Activated naive CD4-positive, alpha-beta T cell treated with anti-CD3 and anti-CD28 coated beads, Interleukin-2, amount 50 U/mL, for 24 hours (primary cell): ENCODE measurements around the gene PDF.

Experiments used
- H3K27ac Mint-ChIP-seq: one replicate; pipeline ENCODE4 v1.8.0; 2021; ENCODE audit warnings: mild to moderate bottlenecking, mixed read lengths
- H3K27me3 Mint-ChIP-seq: one replicate; pipeline ENCODE4 v1.8.0; 2021; ENCODE audit warnings: mixed read lengths
- H3K36me3 Mint-ChIP-seq: one replicate; pipeline ENCODE4 v1.8.0; 2021; ENCODE audit warnings: mixed read lengths
- H3K4me1 Mint-ChIP-seq: one replicate; pipeline ENCODE4 v1.8.0; 2021; ENCODE audit warnings: mixed read lengths
- H3K4me3 Mint-ChIP-seq: one replicate; pipeline ENCODE4 v1.8.0; 2021; ENCODE audit warnings: mild to moderate bottlenecking, mixed read lengths
- H3K9me3 Mint-ChIP-seq: one replicate; pipeline ENCODE4 v1.8.0; 2021; ENCODE audit warnings: mixed read lengths

Gene PDF

DNA sequence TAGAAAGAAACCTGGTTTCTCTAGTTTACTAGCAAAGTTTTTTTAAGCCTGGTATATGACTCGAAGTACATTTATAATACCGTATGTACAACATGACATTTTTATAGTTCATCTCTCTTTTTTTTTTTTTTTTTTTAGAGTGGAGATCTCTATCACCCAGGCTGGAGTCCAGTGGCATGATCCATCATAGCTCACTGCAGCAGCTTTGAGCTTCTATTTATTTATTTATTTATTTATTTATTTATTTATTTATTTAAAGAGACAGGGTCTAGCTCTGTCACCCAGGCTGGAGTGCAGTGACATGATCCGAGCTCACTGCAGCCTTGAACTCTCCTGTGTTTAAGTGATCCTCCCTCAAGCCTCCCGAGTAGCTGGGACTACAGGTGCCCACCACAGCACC lies 45.1 kb downstream of the PDF start:
- Mint-ChIP-seq H3K27ac (no peak overlapping the region), H3K27me3 (no peaks in the 10 kb centered on the region), H3K4me3 (no peak overlapping the region), H3K9me3 (no peaks in the 10 kb centered on the region), H3K36me3 (no peaks in the 10 kb centered on the region), H3K4me1 (no peaks in the 10 kb centered on the region)

DNA sequence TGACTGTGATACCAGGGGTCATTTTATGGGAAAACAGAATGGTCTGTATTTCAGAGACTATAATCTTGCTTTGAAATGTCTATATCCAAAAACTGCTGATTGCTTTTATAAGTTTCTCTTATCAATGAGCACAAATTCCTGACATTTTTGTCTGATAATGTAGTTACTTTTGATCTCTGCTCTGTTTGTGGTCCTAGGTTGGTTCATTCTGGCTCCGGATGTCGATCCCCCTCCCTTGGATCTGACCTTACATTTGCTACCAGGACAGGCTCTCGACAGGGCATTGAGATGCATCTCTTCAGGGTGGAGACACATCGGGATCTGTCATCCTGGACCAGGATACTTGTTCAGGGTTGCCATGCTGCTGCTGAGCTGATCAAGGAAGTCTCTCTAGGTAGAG lies 46.5 kb downstream of the PDF start:
- no peak overlapping the region for H3K4me3 Mint-ChIP-seq
- no peaks in the 10 kb centered on the region for H3K27me3 Mint-ChIP-seq
- no peaks in the 10 kb centered on the region for H3K36me3 Mint-ChIP-seq
- H3K9me3 Mint-ChIP-seq, result no peaks in the 10 kb centered on the region
- no peaks in the 10 kb centered on the region for H3K4me1 Mint-ChIP-seq
- no peak overlapping the region for H3K27ac Mint-ChIP-seq

- H3K4me1 Mint-ChIP-seq, result no peaks in the 10 kb centered on the region
- H3K9me3 Mint-ChIP-seq, result no peaks in the 10 kb centered on the region
- no peaks in the 10 kb centered on the region for H3K36me3 Mint-ChIP-seq
- no peak overlapping the region for H3K4me3 Mint-ChIP-seq
- H3K27me3 Mint-ChIP-seq, result no peaks in the 10 kb centered on the region
- no peak overlapping the region for H3K27ac Mint-ChIP-seq
These were observed 53.0 kb downstream of the PDF start for GRCh38 chr16:69277413-69277812.
